GM12878 (cell line): Measurements from ENCODE around the gene HOXC9. TPM values are rescaled to one million over a fixed set of nuclear protein-coding genes. Genes with fewer than 3 reads are reported as not detected.

Experiments
- BACH1 ChIP-seq: fragments of 450-650 bp; IDR thresholded peaks from 2 replicates; pipeline ENCODE4 v1.6.1; 2017; ENCODE audit warnings: mild to moderate bottlenecking, borderline replicate concordance
- ETV6 ChIP-seq, 2 experiments: fragments of 450-650 bp in 1 of 2; IDR thresholded peaks in 1 of 2; conservative IDR thresholded peaks in 1 of 2; 2 replicates each; pipeline ENCODE4 v1.6.1; 2014; ENCODE audit warnings: antibody characterized with exemption in 1 of 2, borderline replicate concordance in 1 of 2, low read depth in 1 of 2, mild to moderate bottlenecking in 1 of 2, moderate library complexity in 1 of 2
- polyA plus RNA-seq, 11 experiments: library from polyadenylated mRNA; depleted of rRNA in 4 of 11; unstranded in 6 of 11; stranded (reverse) in 5 of 11; fragments of >200 nt; fragmentation: Nextera tagmentation in 4 of 11; fragmentation: Illumina TruSeq in 1 of 11; extraction: Ambion mirVana in 4 of 11; extraction: Trizol in 1 of 11; gene quantifications; 1 replicate in 1 of 11; 2 replicates in 10 of 11; pipeline versions ENCODE4 v1.2.1 to v1.2.3, GENCODE V29; 2011 to 2016; ENCODE audit warnings: inconsistent platforms in 2 of 11, missing spikeins in 2 of 11, low read depth in 1 of 11
- total RNA-seq, 4 experiments: library from RNA; depleted of rRNA in 3 of 4; stranded (reverse); fragments of >200 nt in 3 of 4; fragmentation: Illumina TruSeq in 1 of 4; extraction: Trizol in 1 of 4; gene quantifications; 2 replicates each; pipeline versions ENCODE4 v1.2.1 to v1.2.3, GENCODE V29; 2013 to 2021
- TF ChIP-seq, protein P1 (sequence below): fragments of 450-650 bp; IDR thresholded peaks from 2 replicates; pipeline ENCODE4 v1.6.1; 2016; ENCODE audit warnings: mild to moderate bottlenecking
- TF ChIP-seq, protein P2 (sequence below): fragments of 150-350 bp; IDR thresholded peaks from 2 replicates; pipeline ENCODE4 v1.6.1; 2016; ENCODE audit warnings: low read depth, low read length
- TF ChIP-seq, protein P3 (sequence below): IDR thresholded peaks from 2 replicates; pipeline ENCODE4 v1.6.1; 2011; ENCODE audit warnings: borderline replicate concordance, low read depth, mild to moderate bottlenecking, moderate library complexity, mixed read lengths, low read length; ENCODE audit not compliant: insufficient read depth; ENCODE audit errors: extremely low read length
- TF ChIP-seq, protein P4 (sequence below): fragments of 450-650 bp; IDR thresholded peaks from 2 replicates; pipeline ENCODE4 v1.6.1; 2017; ENCODE audit warnings: mild to moderate bottlenecking, moderate library complexity

The HOXC9 gene
- total and polyA plus RNA-seq, 10 of the 15 experiments (the other 5 are each of a cell fraction or from before 2014, with no cell fraction given) = not detected

DNA sequence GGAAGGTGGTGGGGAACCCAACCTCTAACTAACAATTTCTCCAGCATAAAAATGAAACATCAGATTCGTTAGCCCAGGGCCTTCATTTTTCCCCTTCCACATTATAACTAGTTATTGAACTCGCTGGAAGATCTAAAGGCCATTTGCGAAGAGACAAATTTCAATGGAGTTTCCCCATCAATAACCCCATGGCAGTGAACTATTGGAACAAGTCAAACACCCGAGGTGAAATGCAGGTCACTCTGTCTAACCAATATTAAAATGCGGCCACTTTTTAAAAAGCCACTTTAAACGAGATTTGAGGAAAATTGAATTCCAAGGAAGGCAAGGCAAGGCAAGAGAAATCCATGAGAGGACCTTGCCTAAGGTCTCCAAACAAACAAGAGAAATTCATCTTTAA, 49.1 kb downstream of the HOXC9 start (continued):
- TF ChIP-seq, protein P1, sequence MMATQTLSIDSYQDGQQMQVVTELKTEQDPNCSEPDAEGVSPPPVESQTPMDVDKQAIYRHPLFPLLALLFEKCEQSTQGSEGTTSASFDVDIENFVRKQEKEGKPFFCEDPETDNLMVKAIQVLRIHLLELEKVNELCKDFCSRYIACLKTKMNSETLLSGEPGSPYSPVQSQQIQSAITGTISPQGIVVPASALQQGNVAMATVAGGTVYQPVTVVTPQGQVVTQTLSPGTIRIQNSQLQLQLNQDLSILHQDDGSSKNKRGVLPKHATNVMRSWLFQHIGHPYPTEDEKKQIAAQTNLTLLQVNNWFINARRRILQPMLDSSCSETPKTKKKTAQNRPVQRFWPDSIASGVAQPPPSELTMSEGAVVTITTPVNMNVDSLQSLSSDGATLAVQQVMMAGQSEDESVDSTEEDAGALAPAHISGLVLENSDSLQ = no peak
- TF ChIP-seq, protein P2, sequence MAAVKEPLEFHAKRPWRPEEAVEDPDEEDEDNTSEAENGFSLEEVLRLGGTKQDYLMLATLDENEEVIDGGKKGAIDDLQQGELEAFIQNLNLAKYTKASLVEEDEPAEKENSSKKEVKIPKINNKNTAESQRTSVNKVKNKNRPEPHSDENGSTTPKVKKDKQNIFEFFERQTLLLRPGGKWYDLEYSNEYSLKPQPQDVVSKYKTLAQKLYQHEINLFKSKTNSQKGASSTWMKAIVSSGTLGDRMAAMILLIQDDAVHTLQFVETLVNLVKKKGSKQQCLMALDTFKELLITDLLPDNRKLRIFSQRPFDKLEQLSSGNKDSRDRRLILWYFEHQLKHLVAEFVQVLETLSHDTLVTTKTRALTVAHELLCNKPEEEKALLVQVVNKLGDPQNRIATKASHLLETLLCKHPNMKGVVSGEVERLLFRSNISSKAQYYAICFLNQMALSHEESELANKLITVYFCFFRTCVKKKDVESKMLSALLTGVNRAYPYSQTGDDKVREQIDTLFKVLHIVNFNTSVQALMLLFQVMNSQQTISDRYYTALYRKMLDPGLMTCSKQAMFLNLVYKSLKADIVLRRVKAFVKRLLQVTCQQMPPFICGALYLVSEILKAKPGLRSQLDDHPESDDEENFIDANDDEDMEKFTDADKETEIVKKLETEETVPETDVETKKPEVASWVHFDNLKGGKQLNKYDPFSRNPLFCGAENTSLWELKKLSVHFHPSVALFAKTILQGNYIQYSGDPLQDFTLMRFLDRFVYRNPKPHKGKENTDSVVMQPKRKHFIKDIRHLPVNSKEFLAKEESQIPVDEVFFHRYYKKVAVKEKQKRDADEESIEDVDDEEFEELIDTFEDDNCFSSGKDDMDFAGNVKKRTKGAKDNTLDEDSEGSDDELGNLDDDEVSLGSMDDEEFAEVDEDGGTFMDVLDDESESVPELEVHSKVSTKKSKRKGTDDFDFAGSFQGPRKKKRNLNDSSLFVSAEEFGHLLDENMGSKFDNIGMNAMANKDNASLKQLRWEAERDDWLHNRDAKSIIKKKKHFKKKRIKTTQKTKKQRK = no peak
- TF ChIP-seq, protein P3, sequence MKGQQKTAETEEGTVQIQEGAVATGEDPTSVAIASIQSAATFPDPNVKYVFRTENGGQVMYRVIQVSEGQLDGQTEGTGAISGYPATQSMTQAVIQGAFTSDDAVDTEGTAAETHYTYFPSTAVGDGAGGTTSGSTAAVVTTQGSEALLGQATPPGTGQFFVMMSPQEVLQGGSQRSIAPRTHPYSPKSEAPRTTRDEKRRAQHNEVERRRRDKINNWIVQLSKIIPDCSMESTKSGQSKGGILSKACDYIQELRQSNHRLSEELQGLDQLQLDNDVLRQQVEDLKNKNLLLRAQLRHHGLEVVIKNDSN = no peak
- TF ChIP-seq BACH1 = no peak
- no peak for TF ChIP-seq ETV6 (conservative IDR thresholded peaks at IDR 0.05 in 1 of 2, IDR thresholded peaks at IDR 0.05 in 1 of 2; ENCODE audit: borderline replicate concordance in 1 of 2, low read depth in 1 of 2)
- TF ChIP-seq, protein P4, sequence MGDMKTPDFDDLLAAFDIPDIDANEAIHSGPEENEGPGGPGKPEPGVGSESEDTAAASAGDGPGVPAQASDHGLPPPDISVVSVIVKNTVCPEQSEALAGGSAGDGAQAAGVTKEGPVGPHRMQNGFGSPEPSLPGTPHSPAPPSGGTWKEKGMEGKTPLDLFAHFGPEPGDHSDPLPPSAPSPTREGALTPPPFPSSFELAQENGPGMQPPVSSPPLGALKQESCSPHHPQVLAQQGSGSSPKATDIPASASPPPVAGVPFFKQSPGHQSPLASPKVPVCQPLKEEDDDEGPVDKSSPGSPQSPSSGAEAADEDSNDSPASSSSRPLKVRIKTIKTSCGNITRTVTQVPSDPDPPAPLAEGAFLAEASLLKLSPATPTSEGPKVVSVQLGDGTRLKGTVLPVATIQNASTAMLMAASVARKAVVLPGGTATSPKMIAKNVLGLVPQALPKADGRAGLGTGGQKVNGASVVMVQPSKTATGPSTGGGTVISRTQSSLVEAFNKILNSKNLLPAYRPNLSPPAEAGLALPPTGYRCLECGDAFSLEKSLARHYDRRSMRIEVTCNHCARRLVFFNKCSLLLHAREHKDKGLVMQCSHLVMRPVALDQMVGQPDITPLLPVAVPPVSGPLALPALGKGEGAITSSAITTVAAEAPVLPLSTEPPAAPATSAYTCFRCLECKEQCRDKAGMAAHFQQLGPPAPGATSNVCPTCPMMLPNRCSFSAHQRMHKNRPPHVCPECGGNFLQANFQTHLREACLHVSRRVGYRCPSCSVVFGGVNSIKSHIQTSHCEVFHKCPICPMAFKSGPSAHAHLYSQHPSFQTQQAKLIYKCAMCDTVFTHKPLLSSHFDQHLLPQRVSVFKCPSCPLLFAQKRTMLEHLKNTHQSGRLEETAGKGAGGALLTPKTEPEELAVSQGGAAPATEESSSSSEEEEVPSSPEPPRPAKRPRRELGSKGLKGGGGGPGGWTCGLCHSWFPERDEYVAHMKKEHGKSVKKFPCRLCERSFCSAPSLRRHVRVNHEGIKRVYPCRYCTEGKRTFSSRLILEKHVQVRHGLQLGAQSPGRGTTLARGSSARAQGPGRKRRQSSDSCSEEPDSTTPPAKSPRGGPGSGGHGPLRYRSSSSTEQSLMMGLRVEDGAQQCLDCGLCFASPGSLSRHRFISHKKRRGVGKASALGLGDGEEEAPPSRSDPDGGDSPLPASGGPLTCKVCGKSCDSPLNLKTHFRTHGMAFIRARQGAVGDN = no peak
